H9 (cell line): ENCODE measurements around the gene SH2D3C. TPM values are rescaled to one million over a fixed set of nuclear protein-coding genes. Genes with fewer than 3 reads are reported as not detected.

ENCODE experiments used
- DNase-seq: peaks from one replicate; pipeline ENCODE4 v3.0.0-alpha.2; 2017
- H2AFZ ChIP-seq: one replicate; pipeline ENCODE4 v1.6.1; 2013; ENCODE audit warnings: mild to moderate bottlenecking, low read length, control low read depth, moderate library complexity
- H2AK5ac ChIP-seq: 2 replicates; pipeline ENCODE4 v1.6.1; 2013; ENCODE audit warnings: low read length, control low read depth, mixed read lengths; ENCODE audit not compliant: insufficient read length
- H2BK120ac ChIP-seq: one replicate; pipeline ENCODE4 v1.6.1; 2013; ENCODE audit warnings: low read depth, mild to moderate bottlenecking, low read length, control low read depth, inconsistent platforms; ENCODE audit not compliant: poor library complexity, severe bottlenecking
- H2BK12ac ChIP-seq: 2 replicates; pipeline ENCODE4 v1.6.1; 2013; ENCODE audit warnings: low read length, control low read depth, mixed read lengths, low read depth; ENCODE audit not compliant: insufficient read length
- H2BK15ac ChIP-seq: 2 replicates; pipeline ENCODE4 v1.6.1; 2013; ENCODE audit warnings: low read depth, low read length, control low read depth
- H2BK20ac ChIP-seq: one replicate; pipeline ENCODE4 v1.6.1; 2013; ENCODE audit warnings: low read depth, mild to moderate bottlenecking, low read length, control low read depth, inconsistent platforms; ENCODE audit not compliant: poor library complexity, severe bottlenecking
- H2BK5ac ChIP-seq: 2 replicates; pipeline ENCODE4 v1.6.1; 2013; ENCODE audit warnings: low read length, control low read depth, mixed read lengths; ENCODE audit not compliant: insufficient read length
- H3K14ac ChIP-seq: 2 replicates; pipeline ENCODE4 v1.6.1; 2013; ENCODE audit warnings: low read length, control low read depth; ENCODE audit not compliant: insufficient read depth
- H3K18ac ChIP-seq: 2 replicates; pipeline ENCODE4 v1.6.1; 2013; ENCODE audit warnings: low read depth, mild to moderate bottlenecking, mixed read lengths, low read length, control low read depth; ENCODE audit not compliant: insufficient read length
- H3K23ac ChIP-seq: 2 replicates; pipeline ENCODE4 v1.6.1; 2013; ENCODE audit warnings: low read length, control low read depth, mixed read lengths, low read depth; ENCODE audit not compliant: insufficient read length
- H3K23me2 ChIP-seq: 2 replicates; pipeline ENCODE4 v1.6.1; 2013; ENCODE audit warnings: low read depth, mild to moderate bottlenecking, mixed read lengths, low read length, control low read depth; ENCODE audit not compliant: insufficient read length, poor library complexity, severe bottlenecking
- H3K27ac ChIP-seq: 2 replicates; pipeline ENCODE4 v1.5.1; 2013; ENCODE audit warnings: low read length, control low read depth, mixed read lengths, low read depth; ENCODE audit not compliant: insufficient read length
- H3K27me3 ChIP-seq: 2 replicates; pipeline ENCODE4 v1.6.1; 2013; ENCODE audit warnings: low read length, control low read depth, inconsistent platforms; ENCODE audit not compliant: insufficient read depth
- H3K4ac ChIP-seq: 2 replicates; pipeline ENCODE4 v1.6.1; 2013; ENCODE audit warnings: low read depth, mild to moderate bottlenecking, control low read depth, inconsistent platforms, low read length, moderate library complexity
- H3K4me1 ChIP-seq: 2 replicates; pipeline ENCODE4 v1.6.1; 2013; ENCODE audit warnings: low read length, control low read depth, inconsistent platforms; ENCODE audit not compliant: insufficient read depth
- H3K4me2 ChIP-seq: 2 replicates; pipeline ENCODE4 v1.6.1; 2013; ENCODE audit warnings: low read length, control low read depth, mixed read lengths; ENCODE audit not compliant: insufficient read length, insufficient read depth
- H3K56ac ChIP-seq: 2 replicates; pipeline ENCODE4 v1.6.1; 2013; ENCODE audit warnings: low read depth, mild to moderate bottlenecking, mixed read lengths, low read length, control low read depth; ENCODE audit not compliant: insufficient read length
- H3K79me1 ChIP-seq: 2 replicates; pipeline ENCODE4 v1.6.1; 2013; ENCODE audit warnings: low read depth, mild to moderate bottlenecking, moderate library complexity, low read length, control low read depth, inconsistent platforms; ENCODE audit not compliant: insufficient read depth, poor library complexity, severe bottlenecking
- H3K79me2 ChIP-seq: 2 replicates; pipeline ENCODE4 v1.6.1; 2013; ENCODE audit warnings: low read length, control low read depth, inconsistent platforms; ENCODE audit not compliant: insufficient read depth
- H3K9ac ChIP-seq: 2 replicates; pipeline ENCODE4 v1.6.1; 2013; ENCODE audit warnings: low read length, control low read depth, mixed read lengths; ENCODE audit not compliant: insufficient read length; ENCODE audit errors: extremely low read depth
- H3K9me3 ChIP-seq: one replicate; pipeline ENCODE4 v1.6.1; 2013; ENCODE audit warnings: low read depth, low read length, inconsistent platforms; ENCODE audit not compliant: control insufficient read depth
- H3T11ph ChIP-seq: one replicate; pipeline ENCODE4 v1.6.1; 2013; ENCODE audit warnings: mild to moderate bottlenecking, low read length, control low read depth, inconsistent platforms
- H4K20me1 ChIP-seq: one replicate; pipeline ENCODE4 v1.6.1; 2013; ENCODE audit not compliant: control insufficient read depth, insufficient read length, insufficient read depth
- H4K5ac ChIP-seq: 2 replicates; pipeline ENCODE4 v1.6.1; 2013; ENCODE audit warnings: low read depth, mild to moderate bottlenecking, mixed read lengths, low read length, control low read depth; ENCODE audit not compliant: insufficient read length
- H4K8ac ChIP-seq: replicated peaks from 2 replicates; pipeline ENCODE4 v1.6.1; 2013; ENCODE audit warnings: low read length, control low read depth, mixed read lengths, low read depth; ENCODE audit not compliant: insufficient read length
- H4K91ac ChIP-seq: 2 replicates; pipeline ENCODE4 v1.6.1; 2013; ENCODE audit warnings: low read depth, mild to moderate bottlenecking, moderate library complexity, mixed read lengths, low read length, control low read depth; ENCODE audit not compliant: insufficient read length
- H3K27ac Mint-ChIP-seq, 3 experiments: 2 replicates in 2 of 3; 3 replicates in 1 of 3; pipeline ENCODE4 v1.8.0; 2020 to 2021; ENCODE audit warnings: mixed read lengths in 3 of 3, mild to moderate bottlenecking in 1 of 3, moderate library complexity in 1 of 3
- H3K27me3 Mint-ChIP-seq: 2 replicates; pipeline ENCODE4 v1.8.0; 2021; ENCODE audit warnings: low read depth, mild to moderate bottlenecking, moderate library complexity, mixed read lengths
- H3K36me3 Mint-ChIP-seq, 3 experiments: 2 replicates in 2 of 3; 3 replicates in 1 of 3; pipeline ENCODE4 v1.8.0; 2020 to 2021; ENCODE audit warnings: low read depth in 3 of 3, mixed read lengths in 3 of 3; ENCODE audit not compliant: insufficient read depth in 1 of 3
- H3K4me1 Mint-ChIP-seq, 2 experiments: 2 replicates each; pipeline ENCODE4 v1.8.0; 2020; ENCODE audit warnings: mixed read lengths in 2 of 2
- H3K4me3 Mint-ChIP-seq, 2 experiments: 2 replicates in 1 of 2; 3 replicates in 1 of 2; pipeline ENCODE4 v1.8.0; 2020 to 2021; ENCODE audit warnings: mild to moderate bottlenecking in 2 of 2, mixed read lengths in 2 of 2, moderate library complexity in 1 of 2
- H3K9me3 Mint-ChIP-seq, 2 experiments: 2 replicates in 1 of 2; 3 replicates in 1 of 2; pipeline ENCODE4 v1.8.0; 2020; ENCODE audit warnings: mild to moderate bottlenecking in 2 of 2, mixed read lengths in 2 of 2, moderate library complexity in 1 of 2
- CTCF ChIP-seq: fragments of 200-600 bp; sonication (generic); conservative IDR thresholded peaks from 3 replicates; pipeline ENCODE4 v1.8.0; 2021; ENCODE audit warnings: antibody characterized with exemption, mild to moderate bottlenecking
- whole genome bisulfite sequencing: extraction: QIAGEN DNeasy Blood & Tissue Kit; methylation state at CpG from one replicate; pipeline ENCODE4 v1.1.7; 2013; ENCODE audit warnings: missing lambda C conversion rate, low lambda C conversion rate, mixed read lengths; ENCODE audit not compliant: insufficient read length; ENCODE audit errors: extremely low coverage; 5-methylcytosine and 5-hydroxymethylcytosine counted together
- total RNA-seq: library from RNA; stranded (reverse); gene quantifications from 2 replicates; pipeline ENCODE4 v1.2.1, GENCODE V29; 2021

The SH2D3C gene
- total RNA-seq, 1 experiment from 2014 or later: 1.7 TPM

GRCh38 chr9:127753622-127754021, 24.8 kb downstream of the SH2D3C start:
- Histone ChIP-seq H3K79me2 (no peaks in the 10 kb centered on the region), H4K5ac (no peak overlapping the region), H3K4me1 (peaks cover 3% of the 10 kb centered on the region; the same call in 1 of the 2 replicates), H4K8ac (no peak overlapping the region), H3K56ac (no peak overlapping the region), H2BK15ac (no peak overlapping the region), H2AK5ac (no peak overlapping the region), H3K4ac (no peak overlapping the region), H3K79me1 (no peaks in the 10 kb centered on the region), H2BK20ac (no peak overlapping the region), H3K27me3 (no peaks in the 10 kb centered on the region; the same call in 1 of the 2 replicates), H2BK120ac (no peak overlapping the region), H3K23ac (no peak overlapping the region), H3K18ac (no peak overlapping the region), H3K4me2 (no peak overlapping the region), H4K91ac (no peak overlapping the region), H3K23me2 (peaks cover 6% of the 10 kb centered on the region), H2BK12ac (no peak overlapping the region), H3K14ac (no peak overlapping the region), H3K9me3 (no peaks in the 10 kb centered on the region), H3T11ph (no peak overlapping the region), H2BK5ac (no peak overlapping the region), H2AFZ (no peak overlapping the region), H4K20me1 (no peaks in the 10 kb centered on the region), H3K27ac (no peak overlapping the region), H3K9ac (no peak overlapping the region)
- peaks cover 0 to 12% (median 0%) of the 10 kb centered on the region in 3 experiments; a peak in 2 of 7 replicates for H3K36me3 Mint-ChIP-seq
- H3K4me3 Mint-ChIP-seq: no peak overlapping the region; a peak in 1 of 5 replicates
- H3K9me3 Mint-ChIP-seq: no peaks in the 10 kb centered on the region
- no peak overlapping the region for H3K27ac Mint-ChIP-seq
- TF ChIP-seq CTCF: no peak
- no CpG with 5 or more reads among the region's 8 CpGs for WGBS
- peaks cover 3 to 6% of the 10 kb centered on the region in 2 experiments; a peak in 2 of 4 replicates for H3K4me1 Mint-ChIP-seq
- DNase-seq: no peak
- H3K27me3 Mint-ChIP-seq: peaks cover 50% of the 10 kb centered on the region
